Smooth muscle cell (in vitro differentiated cells): Measurements from ENCODE around the gene TCTN1. TPM values are rescaled to one million over a fixed set of nuclear protein-coding genes. Genes with fewer than 3 reads are reported as not detected.
A peak's percentile ranks its signal among the peaks of the same experiment; 100 is the strongest.
"Not testable (repeated sequence)": the region's sequence is repeated elsewhere in the genome, so short reads cannot be mapped to it uniquely, and the experiment has no call there.

ENCODE experiments used
- DNase-seq: peaks from one replicate; lab custom pipeline; 2025; ENCODE audit not compliant: unreplicated experiment; lab: John Stamatoyannopoulos, UW
- H2AFZ ChIP-seq: fragments of 200-600 bp; sonication (generic); 2 replicates; pipeline ENCODE4 v1.6.0; 2016; ENCODE audit warnings: antibody characterized with exemption, low read depth, mild to moderate bottlenecking
- H3F3A ChIP-seq: fragments of 200-600 bp; sonication (generic); 2 replicates; pipeline ENCODE4 v1.6.0; 2017; ENCODE audit warnings: antibody characterized with exemption, low read depth
- H3K27ac ChIP-seq: fragments of 200-600 bp; sonication (generic); 2 replicates; pipeline ENCODE4 v1.5.1; 2016; ENCODE audit warnings: low read depth, mild to moderate bottlenecking
- H3K27me3 ChIP-seq: fragments of 200-600 bp; sonication (generic); 2 replicates; pipeline ENCODE4 v1.6.1; 2016; ENCODE audit warnings: low read depth, mild to moderate bottlenecking
- H3K36me3 ChIP-seq: fragments of 200-600 bp; sonication (generic); 2 replicates; pipeline ENCODE4 v1.5.1; 2016; ENCODE audit warnings: low read depth
- H3K4me1 ChIP-seq: fragments of 200-600 bp; sonication (generic); 2 replicates; pipeline ENCODE4 v1.5.1; 2016; ENCODE audit warnings: low read depth
- H3K4me2 ChIP-seq: fragments of 200-600 bp; sonication (generic); 2 replicates; pipeline ENCODE4 v1.6.0; 2016; ENCODE audit warnings: mild to moderate bottlenecking
- H3K4me3 ChIP-seq: fragments of 200-600 bp; sonication (generic); 2 replicates; pipeline ENCODE4 v1.5.1; 2016; ENCODE audit warnings: mild to moderate bottlenecking
- H3K79me2 ChIP-seq: fragments of 200-600 bp; sonication (generic); 2 replicates; pipeline ENCODE4 v1.6.0; 2016; ENCODE audit warnings: low read depth, mild to moderate bottlenecking
- H3K9ac ChIP-seq: fragments of 200-600 bp; sonication (generic); 2 replicates; pipeline ENCODE4 v1.6.0; 2016; ENCODE audit warnings: low read depth
- H3K9me3 ChIP-seq: fragments of 200-600 bp; sonication (generic); replicated peaks from 2 replicates; pipeline ENCODE4 v1.5.1; 2016; ENCODE audit warnings: low read depth
- H4K20me1 ChIP-seq: fragments of 200-600 bp; sonication (generic); 2 replicates; pipeline ENCODE4 v1.6.0; 2016; ENCODE audit warnings: low read depth
- CTCF ChIP-seq: fragments of 200-600 bp; sonication (generic); IDR thresholded peaks from 2 replicates; pipeline ENCODE4 v1.5.1; 2017; ENCODE audit warnings: borderline replicate concordance, mild to moderate bottlenecking, antibody characterized with exemption; ENCODE audit not compliant: insufficient read depth, poor library complexity, severe bottlenecking
- WGBS: methylation state at CpG from one replicate; pipeline ENCODE4 v1.1.7; 2016; ENCODE audit warnings: low lambda C conversion rate; 5-methylcytosine and 5-hydroxymethylcytosine counted together
- polyA plus RNA-seq: library from polyadenylated mRNA; unstranded; fragments of >200 nt; fragmentation: Nextera tagmentation; extraction: Ambion mirVana; gene quantifications from 2 replicates; pipeline ENCODE4 v1.2.1, GENCODE V29; 2016
- total RNA-seq: library from RNA; depleted of rRNA; stranded (reverse); fragments of >200 nt; gene quantifications from 2 replicates; pipeline ENCODE4 v1.2.3, GENCODE V29; 2014

Gene TCTN1
- total and polyA plus RNA-seq, 2 experiments from 2014 or later: 22.5 to 28.4 TPM

- Histone ChIP-seq H3K4me1 (peaks cover 12% of the 10 kb centered on the region), H3K27ac (peak overlapping the region; percentile 15), H3K9ac (peak overlapping the region; percentile 77), H3K27me3 (no peaks in the 10 kb centered on the region), H3F3A (peaks cover 6% of the 10 kb centered on the region), H3K4me2 (peak overlapping the region; percentile 91), H3K79me2 (peaks cover 47% of the 10 kb centered on the region), H3K36me3 (no peaks in the 10 kb centered on the region), H3K4me3 (peak overlapping the region; percentile 96), H2AFZ (peak overlapping the region; percentile 93), H4K20me1 (peaks cover 48% of the 10 kb centered on the region), H3K9me3 (no peaks in the 10 kb centered on the region)
- peak; percentile 54 for DNase-seq
- TF ChIP-seq CTCF: no peak
- 2% methylated on average over 84 of the region's 104 CpGs for WGBS
Observed at GRCh38 chr12:110582276-110583136, 31.4 kb upstream of the TCTN1 start.

- Histone ChIP-seq H3K9ac (peak within 1 kb of the TSS; percentile 77), H3K4me2 (peak within 1 kb of the TSS; percentile 91), H3K79me2 (peaks cover 44% of the 10 kb centered on the region), H2AFZ (peak within 1 kb of the TSS; percentile 93), H3K36me3 (no peaks in the 10 kb centered on the region), H3K27me3 (no peaks in the 10 kb centered on the region), H3K4me3 (peak within 1 kb of the TSS; percentile 96), H3K9me3 (no peaks in the 10 kb centered on the region), H3K4me1 (peaks cover 7% of the 10 kb centered on the region), H4K20me1 (peaks cover 43% of the 10 kb centered on the region), H3K27ac (peak within 1 kb of the TSS; percentile 22), H3F3A (no peaks in the 10 kb centered on the region)
- WGBS: 4% methylated on average over 50 of the region's 52 CpGs
- peak; percentile 83 for DNase-seq
- TF ChIP-seq CTCF: no peak
Observed at GRCh38 chr12:110583137-110584059, 30.5 kb upstream of the TCTN1 start, which contains the start of gene PPTC7. TSS of gene PPTC7 (minus strand) at chr12:110583318. CDS start at chr12:110583031, 287 bp downstream.

GRCh38 chr12:110585231-110585799, 28.6 kb upstream of the TCTN1 start:
- H2AFZ ChIP-seq: peak overlapping the region; percentile 71
- no peak for TF ChIP-seq CTCF
- no peak overlapping the region for H3K9ac ChIP-seq
- peak overlapping the region; percentile 43 for H3K4me2 ChIP-seq
- H3K4me1 ChIP-seq: peaks cover 6% of the 10 kb centered on the region
- H3K36me3 ChIP-seq: no peaks in the 10 kb centered on the region
- 30% methylated on average over 7 of the region's 7 CpGs for WGBS
- no peaks in the 10 kb centered on the region for H3F3A ChIP-seq
- H4K20me1 ChIP-seq: peaks cover 24% of the 10 kb centered on the region
- no peak overlapping the region for H3K4me3 ChIP-seq
- no peaks in the 10 kb centered on the region for H3K27me3 ChIP-seq
- H3K79me2 ChIP-seq: peaks cover 25% of the 10 kb centered on the region
- DNase-seq: no peak
- no peak overlapping the region for H3K27ac ChIP-seq
- H3K9me3 ChIP-seq: no peaks in the 10 kb centered on the region

GRCh38 chr12:110587102-110587501, 26.8 kb upstream of the TCTN1 start:
- 95% methylated on average over 2 of the region's 2 CpGs for WGBS
- H4K20me1 ChIP-seq, H3K27ac ChIP-seq, H3F3A ChIP-seq, H3K4me2 ChIP-seq, H3K4me3 ChIP-seq, H3K9ac ChIP-seq, H3K9me3 ChIP-seq, H3K27me3 ChIP-seq, H3K79me2 ChIP-seq, H3K4me1 ChIP-seq, H3K36me3 ChIP-seq, DNase-seq, H2AFZ ChIP-seq: not testable (repeated sequence)
